T-helper 1 cell treated with Interleukin-12 subunit alpha and Interleukin-12 subunit beta and Interleukin-4 antibody, amounts not matched to agents 30 μg/mL and 1 μg/mL, for 36 hours (primary cell): ENCODE measurements around the gene DDO.

ENCODE experiments used
- H3K27ac Mint-ChIP-seq: one replicate; pipeline ENCODE4 v1.8.0; 2021; ENCODE audit warnings: mild to moderate bottlenecking, mixed read lengths
- H3K27me3 Mint-ChIP-seq: one replicate; pipeline ENCODE4 v1.8.0; 2021; ENCODE audit warnings: low read depth, mixed read lengths
- H3K36me3 Mint-ChIP-seq: one replicate; pipeline ENCODE4 v1.8.0; 2021; ENCODE audit warnings: low read depth, mixed read lengths
- H3K4me1 Mint-ChIP-seq: one replicate; pipeline ENCODE4 v1.8.0; 2021; ENCODE audit warnings: low read depth, mixed read lengths
- H3K4me3 Mint-ChIP-seq: one replicate; pipeline ENCODE4 v1.8.0; 2021; ENCODE audit warnings: mild to moderate bottlenecking, moderate library complexity, mixed read lengths
- H3K9me3 Mint-ChIP-seq: one replicate; pipeline ENCODE4 v1.8.0; 2021; ENCODE audit warnings: mixed read lengths

Gene DDO

GRCh38 chr6:110432285-110432900 is 17.0 kb upstream of the DDO start:
- H3K36me3 Mint-ChIP-seq = no peaks in the 10 kb centered on the region
- H3K9me3 Mint-ChIP-seq = no peaks in the 10 kb centered on the region
- H3K27me3 Mint-ChIP-seq = no peaks in the 10 kb centered on the region
- H3K4me1 Mint-ChIP-seq = no peaks in the 10 kb centered on the region
- no peak overlapping the region for H3K27ac Mint-ChIP-seq
- no peak overlapping the region for H3K4me3 Mint-ChIP-seq

GRCh38 chr6:110430741-110431140 is 15.4 kb upstream of the DDO start:
- no peaks in the 10 kb centered on the region for H3K4me1 Mint-ChIP-seq
- no peaks in the 10 kb centered on the region for H3K36me3 Mint-ChIP-seq
- H3K27me3 Mint-ChIP-seq = no peaks in the 10 kb centered on the region
- H3K4me3 Mint-ChIP-seq = no peak overlapping the region
- no peaks in the 10 kb centered on the region for H3K9me3 Mint-ChIP-seq
- H3K27ac Mint-ChIP-seq = no peak overlapping the region

- no peak overlapping the region for H3K27ac Mint-ChIP-seq
- no peaks in the 10 kb centered on the region for H3K9me3 Mint-ChIP-seq
- H3K4me3 Mint-ChIP-seq = no peak overlapping the region
- no peaks in the 10 kb centered on the region for H3K4me1 Mint-ChIP-seq
- H3K27me3 Mint-ChIP-seq = no peaks in the 10 kb centered on the region
- H3K36me3 Mint-ChIP-seq = no peaks in the 10 kb centered on the region
Observed at GRCh38 chr6:110430236-110430635, 14.9 kb upstream of the DDO start.

GRCh38 chr6:110428153-110428552 is 12.8 kb upstream of the DDO start:
- H3K9me3 Mint-ChIP-seq = no peaks in the 10 kb centered on the region
- no peaks in the 10 kb centered on the region for H3K4me1 Mint-ChIP-seq
- peaks cover 6% of the 10 kb centered on the region for H3K27me3 Mint-ChIP-seq
- H3K4me3 Mint-ChIP-seq = no peak overlapping the region
- no peak overlapping the region for H3K27ac Mint-ChIP-seq
- H3K36me3 Mint-ChIP-seq = no peaks in the 10 kb centered on the region

- no peaks in the 10 kb centered on the region for H3K9me3 Mint-ChIP-seq
- no peaks in the 10 kb centered on the region for H3K4me1 Mint-ChIP-seq
- no peak overlapping the region for H3K27ac Mint-ChIP-seq
- H3K27me3 Mint-ChIP-seq = peaks cover 10% of the 10 kb centered on the region
- no peak overlapping the region for H3K4me3 Mint-ChIP-seq
- H3K36me3 Mint-ChIP-seq = no peaks in the 10 kb centered on the region
Observed at GRCh38 chr6:110425816-110426215, 10.4 kb upstream of the DDO start.

- no peak overlapping the region for H3K4me3 Mint-ChIP-seq
- no peak overlapping the region for H3K27ac Mint-ChIP-seq
- no peaks in the 10 kb centered on the region for H3K9me3 Mint-ChIP-seq
- peaks cover 2% of the 10 kb centered on the region for H3K4me1 Mint-ChIP-seq
- no peaks in the 10 kb centered on the region for H3K36me3 Mint-ChIP-seq
- peaks cover 13% of the 10 kb centered on the region for H3K27me3 Mint-ChIP-seq
Observed at GRCh38 chr6:110422444-110422822, 7.1 kb upstream of the DDO start.

- Mint-ChIP-seq H3K4me3 (no peak overlapping the region), H3K9me3 (no peaks in the 10 kb centered on the region), H3K36me3 (no peaks in the 10 kb centered on the region), H3K27ac (no peak overlapping the region), H3K4me1 (peaks cover 2% of the 10 kb centered on the region), H3K27me3 (peaks cover 13% of the 10 kb centered on the region)
Observed at GRCh38 chr6:110421749-110422443, 6.5 kb upstream of the DDO start.

- H3K9me3 Mint-ChIP-seq = no peaks in the 10 kb centered on the region
- peaks cover 2% of the 10 kb centered on the region for H3K4me1 Mint-ChIP-seq
- no peaks in the 10 kb centered on the region for H3K36me3 Mint-ChIP-seq
- no peak overlapping the region for H3K27ac Mint-ChIP-seq
- H3K4me3 Mint-ChIP-seq = no peak overlapping the region
- H3K27me3 Mint-ChIP-seq = peaks cover 12% of the 10 kb centered on the region
Observed at GRCh38 chr6:110419028-110419739, 3.8 kb upstream of the DDO start.

GRCh38 chr6:110418594-110418993 is 3.2 kb upstream of the DDO start:
- Mint-ChIP-seq H3K9me3 (no peaks in the 10 kb centered on the region), H3K36me3 (no peaks in the 10 kb centered on the region), H3K4me1 (peaks cover 2% of the 10 kb centered on the region), H3K27me3 (peaks cover 8% of the 10 kb centered on the region), H3K27ac (no peak overlapping the region), H3K4me3 (no peak overlapping the region)

GRCh38 chr6:110414669-110415068 is 706 bp downstream of the DDO start:
- Mint-ChIP-seq H3K36me3 (no peaks in the 10 kb centered on the region), H3K4me3 (no peak overlapping the region), H3K27ac (no peak overlapping the region), H3K9me3 (no peaks in the 10 kb centered on the region), H3K4me1 (peaks cover 2% of the 10 kb centered on the region), H3K27me3 (peaks cover 3% of the 10 kb centered on the region)

GRCh38 chr6:110412360-110412759 is 3.0 kb downstream of the DDO start:
- Mint-ChIP-seq H3K4me1 (no peaks in the 10 kb centered on the region), H3K27ac (no peak overlapping the region), H3K27me3 (no peaks in the 10 kb centered on the region), H3K9me3 (no peaks in the 10 kb centered on the region), H3K4me3 (no peak overlapping the region), H3K36me3 (no peaks in the 10 kb centered on the region)

- Mint-ChIP-seq H3K27me3 (no peaks in the 10 kb centered on the region), H3K4me3 (no peak overlapping the region), H3K36me3 (no peaks in the 10 kb centered on the region), H3K4me1 (no peaks in the 10 kb centered on the region), H3K9me3 (no peaks in the 10 kb centered on the region), H3K27ac (no peak overlapping the region)
Observed at GRCh38 chr6:110410511-110410910, 4.9 kb downstream of the DDO start.

GRCh38 chr6:110409794-110410193 is 5.6 kb downstream of the DDO start:
- H3K9me3 Mint-ChIP-seq = no peaks in the 10 kb centered on the region
- H3K4me1 Mint-ChIP-seq = no peaks in the 10 kb centered on the region
- no peaks in the 10 kb centered on the region for H3K27me3 Mint-ChIP-seq
- no peak overlapping the region for H3K4me3 Mint-ChIP-seq
- H3K27ac Mint-ChIP-seq = no peak overlapping the region
- no peaks in the 10 kb centered on the region for H3K36me3 Mint-ChIP-seq

GRCh38 chr6:110408901-110409300 is 6.5 kb downstream of the DDO start:
- H3K36me3 Mint-ChIP-seq = no peaks in the 10 kb centered on the region
- H3K27ac Mint-ChIP-seq = no peak overlapping the region
- H3K4me3 Mint-ChIP-seq = no peak overlapping the region
- H3K4me1 Mint-ChIP-seq = no peaks in the 10 kb centered on the region
- no peaks in the 10 kb centered on the region for H3K9me3 Mint-ChIP-seq
- H3K27me3 Mint-ChIP-seq = no peaks in the 10 kb centered on the region

- no peaks in the 10 kb centered on the region for H3K27me3 Mint-ChIP-seq
- no peak overlapping the region for H3K4me3 Mint-ChIP-seq
- no peaks in the 10 kb centered on the region for H3K4me1 Mint-ChIP-seq
- H3K36me3 Mint-ChIP-seq = no peaks in the 10 kb centered on the region
- no peak overlapping the region for H3K27ac Mint-ChIP-seq
- H3K9me3 Mint-ChIP-seq = no peaks in the 10 kb centered on the region
Observed at GRCh38 chr6:110404607-110405006, 10.8 kb downstream of the DDO start.
